IMR-90 (cell line): ENCODE measurements around the gene NLGN1. TPM values are rescaled to one million over a fixed set of nuclear protein-coding genes. Genes with fewer than 3 reads are reported as not detected.
A peak's percentile ranks its signal among the peaks of the same experiment; 100 is the strongest.

Source experiments
- ATAC-seq: fragments of 200-7000 bp; cut with Tn5 transposase; 2 replicates; pipeline ENCODE4 v1.9.1; 2020; ENCODE audit warnings: low read depth, mild to moderate bottlenecking, moderate library complexity
- BruUV-seq: library from RNA; stranded (reverse); fragments of 400-500 nt; replicated peaks from 2 replicates; lab custom pipeline; 2021; lab: Mats Ljungman, UMichigan
- CTCF ChIA-PET: fragments of 300-600 bp; formaldehyde crosslinking; extraction: SDS; loops from one replicate; lab custom pipeline; 2021; ENCODE audit warnings: antibody characterized with exemption; lab: Yijun Ruan, JAX
- POLR2A ChIA-PET: fragments of 300-600 bp; sonication (Branson Sonifier 250); formaldehyde crosslinking; loops from one replicate; lab custom pipeline; 2022; ENCODE audit warnings: antibody characterized with exemption; ENCODE audit not compliant: unreplicated experiment; lab: Charles Lee
- DNase-seq: peaks from one replicate; pipeline ENCODE4 v3.0.0; 2013
- H2AFZ ChIP-seq: replicated peaks from 2 replicates; pipeline ENCODE3; 2013; ENCODE audit warnings: low read length, mild to moderate bottlenecking; ENCODE audit not compliant: poor library complexity
- H2AK5ac ChIP-seq: 2 replicates; pipeline ENCODE4 v1.6.1; 2013; ENCODE audit warnings: low read depth, low read length, inconsistent platforms
- H2AK9ac ChIP-seq: replicated peaks from 2 replicates; pipeline ENCODE3; 2013; ENCODE audit warnings: mild to moderate bottlenecking, low read depth, low read length, moderate library complexity; ENCODE audit not compliant: poor library complexity
- H2BK120ac ChIP-seq: 2 replicates; pipeline ENCODE4 v1.6.1; 2013; ENCODE audit warnings: low read depth, low read length, inconsistent platforms
- H2BK15ac ChIP-seq: 3 replicates; pipeline ENCODE4 v1.6.1; 2013; ENCODE audit warnings: low read depth, low read length, inconsistent platforms
- H2BK20ac ChIP-seq: 2 replicates; pipeline ENCODE4 v1.6.1; 2013; ENCODE audit warnings: low read depth, mild to moderate bottlenecking, inconsistent platforms, low read length, moderate library complexity
- H2BK5ac ChIP-seq: 2 replicates; pipeline ENCODE4 v1.6.1; 2013; ENCODE audit warnings: mild to moderate bottlenecking, low read depth, low read length, inconsistent platforms; ENCODE audit not compliant: poor library complexity, severe bottlenecking
- H3K14ac ChIP-seq: replicated peaks from 2 replicates; pipeline ENCODE4 v1.6.1; 2013; ENCODE audit warnings: low read depth, low read length, inconsistent platforms
- H3K18ac ChIP-seq: 2 replicates; pipeline ENCODE4 v1.6.1; 2013; ENCODE audit warnings: low read depth, low read length, control low read depth
- H3K23ac ChIP-seq: 2 replicates; pipeline ENCODE4 v1.6.1; 2013; ENCODE audit warnings: low read depth, low read length, inconsistent platforms
- H3K27ac ChIP-seq: 2 replicates; pipeline ENCODE4 v1.5.1; 2013; ENCODE audit warnings: mild to moderate bottlenecking, control low read depth, low read length; ENCODE audit not compliant: insufficient read depth
- H3K27me3 ChIP-seq: 2 replicates; pipeline ENCODE4 v1.6.1; 2013; ENCODE audit warnings: low read length; ENCODE audit not compliant: control insufficient read depth, insufficient read depth
- H3K36me3 ChIP-seq: 2 replicates; pipeline ENCODE4 v1.6.1; 2013; ENCODE audit warnings: low read length, mixed read lengths; ENCODE audit not compliant: control insufficient read depth, insufficient read depth
- H3K4ac ChIP-seq: 2 replicates; pipeline ENCODE4 v1.6.1; 2013; ENCODE audit warnings: low read depth, low read length, inconsistent platforms
- H3K4me1 ChIP-seq: 2 replicates; pipeline ENCODE4 v1.6.1; 2013; ENCODE audit warnings: low read length, mixed read lengths; ENCODE audit not compliant: control insufficient read depth, insufficient read depth
- H3K4me2 ChIP-seq: 2 replicates; pipeline ENCODE4 v1.6.1; 2013; ENCODE audit warnings: low read depth, mild to moderate bottlenecking, control low read depth, low read length, moderate library complexity
- H3K4me3 ChIP-seq: 2 replicates; pipeline ENCODE4 v1.5.1; 2013; ENCODE audit warnings: low read depth, mild to moderate bottlenecking, control low read depth, low read length, moderate library complexity; ENCODE audit not compliant: insufficient read depth
- H3K56ac ChIP-seq: 2 replicates; pipeline ENCODE4 v1.6.1; 2013; ENCODE audit warnings: low read length, inconsistent platforms; ENCODE audit not compliant: insufficient read depth; ENCODE audit errors: extremely low read depth
- H3K79me1 ChIP-seq, 2 experiments: 2 replicates each; pipeline ENCODE4 v1.6.1; 2013; ENCODE audit warnings: low read length in 2 of 2, inconsistent platforms in 1 of 2, low read depth in 1 of 2
- H3K9ac ChIP-seq: 2 replicates; pipeline ENCODE4 v1.6.1; 2013; ENCODE audit warnings: low read depth, low read length, control low read depth
- H3K9me1 ChIP-seq: 2 replicates; pipeline ENCODE4 v1.6.1; 2013; ENCODE audit warnings: low read length, inconsistent platforms; ENCODE audit not compliant: insufficient read depth
- H3K9me3 ChIP-seq: 2 replicates; pipeline ENCODE4 v1.6.1; 2013; ENCODE audit warnings: low read length; ENCODE audit not compliant: control insufficient read depth, insufficient read depth
- H4K20me1 ChIP-seq: 2 replicates; pipeline ENCODE4 v1.6.1; 2013; ENCODE audit warnings: low read length, inconsistent platforms; ENCODE audit not compliant: insufficient read depth
- H4K5ac ChIP-seq: 2 replicates; pipeline ENCODE4 v1.6.1; 2013; ENCODE audit warnings: mild to moderate bottlenecking, low read depth, low read length, control low read depth
- H4K8ac ChIP-seq, 2 experiments: 2 replicates each; pipeline ENCODE4 v1.6.1; 2013; ENCODE audit warnings: low read depth in 2 of 2, low read length in 2 of 2, control low read depth in 1 of 2, inconsistent platforms in 1 of 2
- H4K91ac ChIP-seq: 2 replicates; pipeline ENCODE4 v1.6.1; 2013; ENCODE audit warnings: low read depth, low read length, inconsistent platforms; ENCODE audit not compliant: insufficient read depth
- ELK1 ChIP-seq: fragments of 150-350 bp; IDR thresholded peaks from 2 replicates; pipeline ENCODE4 v1.6.1; 2016; ENCODE audit warnings: low read depth, mild to moderate bottlenecking, low read length, moderate library complexity, borderline replicate concordance
- FOS ChIP-seq: fragments of 150-350 bp; IDR thresholded peaks from 2 replicates; pipeline ENCODE4 v1.6.1; 2016; ENCODE audit warnings: low read depth, low read length
- MAFK ChIP-seq: IDR thresholded peaks from 2 replicates; pipeline ENCODE4 v1.6.1; 2012; ENCODE audit warnings: low read depth, low read length, improper control_type of control experiment
- NFE2L2 ChIP-seq: fragments of 150-350 bp; IDR thresholded peaks from 2 replicates; pipeline ENCODE4 v1.6.1; 2016; ENCODE audit warnings: low read depth, mild to moderate bottlenecking, low read length
- RAD21 ChIP-seq: IDR thresholded peaks from 2 replicates; pipeline ENCODE4 v1.6.1; 2012; ENCODE audit warnings: low read length, improper control_type of control experiment
- RCOR1 ChIP-seq: IDR thresholded peaks from 2 replicates; pipeline ENCODE4 v1.6.1; 2012; ENCODE audit warnings: mild to moderate bottlenecking, low read length, improper control_type of control experiment; ENCODE audit not compliant: insufficient replicate concordance
- RFX5 ChIP-seq: IDR thresholded peaks from 2 replicates; pipeline ENCODE4 v1.8.0; 2012; ENCODE audit warnings: low read depth, mild to moderate bottlenecking, low read length, moderate library complexity
- SMC3 ChIP-seq: fragments of 150-350 bp; IDR thresholded peaks from 2 replicates; pipeline ENCODE4 v1.6.1; 2016; ENCODE audit warnings: low read depth, mild to moderate bottlenecking, antibody characterized with exemption, low read length, moderate library complexity
- USF2 ChIP-seq: fragments of 150-350 bp; IDR thresholded peaks from 2 replicates; pipeline ENCODE4 v1.6.1; 2017; ENCODE audit warnings: mild to moderate bottlenecking, antibody characterized with exemption, low read length, low read depth
- WGBS, 2 experiments: methylation state at CpG; one replicate each; pipeline versions ENCODE4 v1.1.5 to v1.1.7; 2013; ENCODE audit warnings: missing lambda C conversion rate in 2 of 2; ENCODE audit not compliant: insufficient read length in 1 of 2; ENCODE audit errors: extremely low coverage in 2 of 2; 5-methylcytosine and 5-hydroxymethylcytosine counted together
- dilution Hi-C: fragments of 300-500 bp; cut with HindIII; formaldehyde crosslinking; loops from one replicate; pipeline ENCODE4 v1.14.3; 2018; ENCODE audit warnings: low sequenced_read_pairs; ENCODE audit not compliant: unreplicated experiment
- in situ Hi-C: fragments of 300-500 bp; cut with MboI; formaldehyde crosslinking; loops from 3 replicates; pipeline ENCODE4 v1.14.3; 2019; ENCODE audit warnings: low sequenced_read_pairs, inconsistent platforms, mixed read lengths
- intact Hi-C: fragments of 100-400 bp; cut with micrococcal nuclease; formaldehyde crosslinking; loops from 2 replicates; pipeline ENCODE4 v1.10.0; 2022
- polyA plus RNA-seq, 3 experiments: library from polyadenylated mRNA; depleted of rRNA; stranded (reverse); fragments of >200 nt; gene quantifications; 2 replicates each; pipeline ENCODE4 v1.2.3, GENCODE V29; 2012; ENCODE audit warnings: low replicate concordance in 1 of 3
- total RNA-seq: library from RNA; depleted of rRNA; stranded (reverse); fragments of >200 nt; gene quantifications from 2 replicates; pipeline ENCODE4 v1.2.3, GENCODE V29; 2012

NLGN1 gene
- total and polyA plus RNA-seq, 2 of the 4 experiments (the other 2 are of a cell fraction): 1.8 to 12.5 TPM

DNA sequence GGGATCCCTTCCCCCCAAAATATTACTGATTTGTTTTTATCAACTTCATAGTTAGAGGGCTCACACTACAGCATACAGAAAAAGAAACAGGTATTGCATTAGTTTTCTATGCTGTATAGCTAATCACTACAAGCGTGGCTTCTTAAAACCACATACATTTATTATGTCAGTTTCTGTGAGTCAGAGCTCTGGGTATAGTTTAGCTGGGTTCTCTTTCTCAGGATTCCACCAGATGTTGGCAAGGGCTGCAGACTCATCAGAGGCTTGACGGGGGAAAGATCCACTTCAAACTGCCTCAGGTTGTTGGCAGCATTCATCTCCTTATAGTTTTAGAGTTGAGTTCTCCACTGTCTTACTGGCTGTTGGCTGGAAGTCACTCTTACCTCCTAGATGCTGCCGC is 328.0 kb downstream of the NLGN1 start:
- intact Hi-C loops: no loop called here
- no peak overlapping the region for H2BK20ac ChIP-seq
- H3K4me2 ChIP-seq: no peak overlapping the region
- H3K9ac ChIP-seq: no peak overlapping the region
- H2AK5ac ChIP-seq: no peak overlapping the region
- DNase-seq (peak; percentile 54), ATAC-seq (no peak)
- H2BK120ac ChIP-seq: no peak overlapping the region
- H2BK15ac ChIP-seq: no peak overlapping the region
- no peak overlapping the region for H2AFZ ChIP-seq
- H3K18ac ChIP-seq: no peak overlapping the region
- no peak overlapping the region for H3K14ac ChIP-seq
- no TSS peak for BruUV-seq
- no peaks in the 10 kb centered on the region for H3K36me3 ChIP-seq
- no peak overlapping the region for H4K5ac ChIP-seq
- H3K4me3 ChIP-seq: no peak overlapping the region
- H4K8ac ChIP-seq: no peak overlapping the region
- H4K20me1 ChIP-seq: no peaks in the 10 kb centered on the region
- H3K56ac ChIP-seq: no peak overlapping the region
- no peaks in the 10 kb centered on the region for H3K9me1 ChIP-seq
- ChIA-PET POLR2A (no interaction called here), CTCF (no interaction called here)
- H3K23ac ChIP-seq: no peak overlapping the region
- no peaks in the 10 kb centered on the region for H3K27me3 ChIP-seq
- H3K79me1 ChIP-seq: no peaks in the 10 kb centered on the region
- no peak overlapping the region for H2AK9ac ChIP-seq
- in situ Hi-C loops: no loop called here
- no peak overlapping the region for H3K4ac ChIP-seq
- no peaks in the 10 kb centered on the region for H3K9me3 ChIP-seq
- H4K91ac ChIP-seq: no peak overlapping the region
- TF ChIP-seq SMC3 (no peak), USF2 (no peak), RFX5 (no peak), NFE2L2 (no peak), RCOR1 (no peak), FOS (no peak), ELK1 (no peak), RAD21 (no peak), MAFK (no peak)
- no peaks in the 10 kb centered on the region for H3K4me1 ChIP-seq
- dilution Hi-C loops: no loop called here
- 83% methylated on average over 1 of the region's 3 CpGs; no CpG with 5 or more reads in 1 of the 2 experiments for WGBS, 2 experiments
- no peak overlapping the region for H3K27ac ChIP-seq
- no peak overlapping the region for H2BK5ac ChIP-seq
